Bone marrow (tissue), 2 donors: ENCODE results near the gene ENTREP1.
"Not testable (repeated sequence)": the region's sequence is repeated elsewhere in the genome, so short reads cannot be mapped to it uniquely, and the experiment has no call there.

ENCODE experiments used
- DNase-seq, 2 donors: peaks; one replicate each; lab custom pipeline; 2025; lab: John Stamatoyannopoulos, UW

Gene ENTREP1

GRCh38 chr9:69324549-69325401 lies at the start of gene ENTREP1:
Gene ENTREP1, plus strand, starts transcription at chr9:69325215. Its CDS starts 95 bp downstream, at chr9:69325310.
- no peak for DNase-seq

- DNase-seq = no peak
Measured at GRCh38 chr9:69276775-69277174, 48.2 kb upstream of the ENTREP1 start.

DNA sequence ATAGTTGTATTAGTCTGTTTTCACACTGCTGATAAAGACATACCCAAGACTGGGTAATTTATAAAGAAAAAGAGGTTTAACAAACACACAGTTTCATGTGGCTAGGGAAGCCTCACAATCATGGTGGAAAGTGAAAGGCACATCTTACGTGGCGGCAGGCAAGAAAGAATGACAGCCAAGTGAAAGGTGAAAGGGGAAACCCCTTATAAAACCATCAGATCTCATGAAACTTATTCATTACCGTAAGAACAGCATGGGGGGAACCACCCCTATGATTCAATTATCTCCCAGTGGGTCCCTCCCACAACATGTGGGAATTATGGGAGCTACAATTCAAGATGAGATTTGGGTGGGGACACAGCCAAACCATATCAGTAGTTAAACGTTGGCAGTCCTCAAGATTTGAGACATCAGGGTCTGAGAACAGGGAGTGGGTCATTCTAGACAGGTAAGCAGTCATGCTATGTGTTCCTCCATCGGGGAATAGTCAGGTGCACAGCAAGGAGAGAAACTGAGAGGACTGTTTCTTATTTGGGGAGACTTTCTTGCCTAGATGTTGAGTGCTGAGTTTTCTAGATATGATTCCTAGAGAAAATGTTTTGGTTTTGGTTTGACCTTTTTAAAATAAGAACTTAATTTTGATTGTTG lies 45.8 kb upstream of the ENTREP1 start:
- no peak for DNase-seq

- no peak for DNase-seq
Measured at GRCh38 chr9:69279733-69280132, 45.3 kb upstream of the ENTREP1 start.

- DNase-seq = no peak
Measured at GRCh38 chr9:69283003-69283402, 42.0 kb upstream of the ENTREP1 start.

DNA sequence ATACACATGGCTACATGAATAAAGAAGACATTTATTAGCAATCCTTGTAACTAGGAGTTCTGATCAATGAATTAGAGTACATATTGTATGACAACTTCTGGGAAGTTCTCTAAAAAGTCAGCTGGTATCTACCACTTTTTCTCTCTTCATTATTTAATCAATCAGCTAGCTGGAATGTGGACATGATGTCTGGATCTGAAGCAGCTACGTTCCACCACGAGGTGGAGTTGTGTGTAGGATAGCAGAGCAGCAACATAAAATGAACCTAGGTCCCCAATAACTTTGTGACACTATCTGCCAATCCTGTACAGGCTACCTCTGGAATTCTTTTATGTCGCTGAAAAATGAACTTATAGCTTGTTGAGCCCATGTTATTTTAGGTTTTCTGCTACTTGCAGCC lies 32.9 kb upstream of the ENTREP1 start:
- DNase-seq = no peak

DNA sequence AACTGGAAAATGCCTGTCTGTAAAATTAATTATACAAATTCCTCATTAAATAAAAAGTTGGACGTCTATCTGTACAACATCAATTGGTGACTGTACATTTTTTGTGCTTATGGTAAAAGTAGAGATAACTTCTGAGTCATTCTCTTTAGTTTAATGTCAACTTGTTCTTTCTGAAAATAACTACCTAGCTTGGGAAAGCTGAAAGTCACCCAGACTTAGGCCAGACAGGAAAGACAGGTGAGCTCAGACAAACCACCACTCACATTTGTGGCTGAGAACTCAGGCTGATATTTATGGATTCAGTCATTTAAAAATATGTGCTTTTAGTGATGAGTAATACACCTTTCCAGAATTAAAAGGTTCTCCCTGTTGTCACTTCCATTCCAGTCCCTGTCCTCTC lies 31.9 kb upstream of the ENTREP1 start:
- DNase-seq = no peak

DNA sequence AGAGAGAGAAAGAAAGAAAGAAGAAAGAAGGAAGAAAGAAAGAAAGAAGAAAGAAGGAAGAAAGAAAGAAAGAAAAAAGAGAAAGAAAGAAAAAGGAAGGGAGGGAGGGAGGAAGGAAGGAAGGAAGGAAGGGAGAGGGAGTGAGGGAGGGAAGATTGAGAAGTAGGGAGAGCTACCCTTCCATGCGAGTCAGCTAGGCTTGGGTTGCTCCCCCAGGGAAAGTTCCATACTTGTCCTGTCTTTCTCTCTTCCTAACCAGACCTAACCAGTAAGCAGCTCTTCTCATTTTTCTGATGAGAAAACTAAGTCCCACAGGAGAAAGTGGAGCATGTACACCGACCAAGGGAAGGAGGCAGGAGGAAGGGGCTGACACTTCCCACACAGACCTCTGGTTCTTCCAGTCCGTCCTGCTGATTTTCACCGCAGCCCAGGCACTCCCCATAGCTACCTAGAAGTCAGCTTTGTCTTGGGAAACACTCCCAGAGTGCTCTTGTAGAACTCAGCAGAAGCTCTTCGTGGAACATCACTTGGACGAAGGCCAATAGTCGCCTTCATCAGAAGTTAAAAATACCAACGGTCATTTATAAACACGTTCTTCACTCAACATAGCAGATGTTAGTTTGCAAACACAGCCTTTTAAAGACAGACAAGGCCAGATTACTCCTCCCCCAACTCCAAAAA lies 29.0 kb upstream of the ENTREP1 start:
- DNase-seq = no peak

- no peak for DNase-seq
Measured at GRCh38 chr9:69297300-69297980, 27.6 kb upstream of the ENTREP1 start.

DNA sequence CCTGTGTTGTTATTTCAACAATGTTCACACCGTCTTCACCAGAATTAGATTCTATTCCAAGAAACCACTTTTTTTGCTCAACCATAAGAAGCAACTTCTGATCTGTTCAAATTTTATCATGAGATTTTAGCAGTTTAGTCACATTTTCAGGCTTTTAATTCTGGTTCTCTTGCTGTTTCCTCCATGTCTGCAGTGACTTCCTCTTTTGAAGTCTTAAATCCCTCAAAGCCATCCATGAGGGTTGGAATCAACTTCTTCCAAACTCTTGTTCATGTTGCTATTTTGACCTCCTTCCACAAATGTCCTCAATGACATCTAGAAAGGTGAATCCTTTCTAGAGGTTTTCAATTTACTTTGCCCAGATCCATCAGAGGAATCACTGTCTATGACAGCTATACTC lies 25.7 kb upstream of the ENTREP1 start:
- DNase-seq = no peak

GRCh38 chr9:69299826-69300225 lies 25.2 kb upstream of the ENTREP1 start:
- no peak for DNase-seq

DNA sequence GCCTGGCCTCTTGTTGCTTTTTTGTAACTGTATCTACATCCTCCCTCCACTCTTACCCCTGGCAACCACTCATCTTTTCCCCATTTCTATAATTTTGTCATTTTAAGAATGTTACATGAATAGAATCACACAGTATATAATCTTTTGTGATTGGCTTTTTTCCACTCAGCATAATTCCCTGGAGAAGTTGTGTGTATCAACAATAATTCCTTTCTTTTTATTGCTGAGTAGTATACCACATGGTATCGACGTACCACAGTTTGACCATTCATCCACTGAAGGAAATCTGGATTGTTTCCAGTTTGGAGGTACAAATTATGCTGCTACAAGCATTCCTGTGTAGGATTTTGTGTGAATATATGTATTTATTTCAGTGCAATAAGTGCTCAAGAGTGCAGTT lies 21.7 kb upstream of the ENTREP1 start:
- no peak for DNase-seq

- DNase-seq = not testable (repeated sequence)
Measured at GRCh38 chr9:69306895-69307445, 18.0 kb upstream of the ENTREP1 start.

GRCh38 chr9:69307446-69308205 lies 17.4 kb upstream of the ENTREP1 start:
- DNase-seq = no peak

GRCh38 chr9:69308206-69308931 lies 16.6 kb upstream of the ENTREP1 start:
- no peak for DNase-seq

GRCh38 chr9:69313175-69313574 lies 11.8 kb upstream of the ENTREP1 start:
- DNase-seq = no peak

DNA sequence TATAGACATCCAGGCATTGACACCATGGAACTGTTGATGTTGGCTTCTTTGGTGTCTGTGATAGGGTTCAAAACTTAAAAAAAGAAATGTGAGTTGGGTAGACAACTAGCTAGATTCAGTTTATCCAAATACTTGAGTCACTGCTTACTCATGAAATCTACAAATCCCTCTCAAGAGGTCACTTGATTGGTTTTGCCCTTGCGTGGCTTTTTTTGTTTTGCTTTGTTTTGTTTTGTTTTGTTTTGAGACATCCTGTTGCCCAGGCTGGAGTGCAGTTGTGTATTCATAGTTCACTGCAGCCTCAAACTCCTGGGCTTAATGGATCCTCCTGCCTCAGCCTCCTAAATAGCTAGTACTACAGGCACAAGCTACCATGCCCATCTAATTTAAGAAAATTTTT lies 10.5 kb upstream of the ENTREP1 start:
- DNase-seq = no peak

DNA sequence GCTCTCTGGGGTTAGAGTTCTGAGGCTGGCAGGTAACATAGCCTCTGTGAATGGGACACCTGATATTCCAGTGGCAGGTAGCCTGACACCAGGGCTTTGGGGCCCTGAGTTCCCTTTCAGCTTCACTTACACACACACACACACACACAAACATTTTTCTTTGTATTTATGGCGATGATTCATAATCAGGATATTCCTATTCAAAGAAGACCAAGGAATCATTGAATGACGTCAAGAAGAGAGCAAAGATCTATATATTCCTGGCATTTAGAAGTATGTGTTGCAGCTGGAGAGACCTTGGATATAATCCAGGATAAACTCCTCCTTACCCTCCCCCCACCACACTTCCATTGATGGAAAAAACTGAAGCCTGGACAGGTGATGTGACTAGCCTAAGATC lies 7.9 kb upstream of the ENTREP1 start:
- DNase-seq = no peak

- no peak for DNase-seq
Measured at GRCh38 chr9:69317894-69318293, 7.1 kb upstream of the ENTREP1 start.

DNA sequence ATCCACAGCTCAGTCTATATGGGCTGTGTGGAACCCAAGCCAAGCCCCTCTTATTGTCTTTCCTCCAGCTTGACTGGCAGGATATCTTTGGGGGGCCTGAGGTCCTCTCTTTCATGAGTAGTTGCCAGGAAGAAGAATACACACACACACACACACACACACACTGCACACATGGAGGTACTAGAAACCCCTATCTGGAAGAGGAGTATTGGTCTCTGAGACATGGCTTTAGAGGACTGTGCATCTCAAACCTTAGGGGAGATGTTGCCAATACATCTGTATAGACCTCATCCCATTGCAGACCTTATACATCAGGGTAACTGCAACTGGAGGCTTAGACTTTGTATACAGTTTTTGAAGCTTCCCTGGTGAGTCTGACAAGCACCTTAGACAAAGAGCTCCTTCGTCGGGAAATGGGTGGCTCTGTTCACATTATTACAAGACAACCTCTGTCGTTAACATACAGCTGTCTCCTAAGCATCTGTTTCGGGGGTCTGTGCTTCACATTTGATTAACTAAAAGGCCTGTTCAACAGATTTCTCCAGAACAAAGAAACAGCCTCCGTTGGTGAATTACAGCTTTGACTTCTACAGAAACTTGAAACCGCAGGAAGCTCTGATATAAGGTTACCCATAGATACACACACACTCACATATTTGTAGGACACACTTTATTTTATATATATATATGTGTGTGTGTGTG lies 5.5 kb upstream of the ENTREP1 start:
- DNase-seq = no peak
